Measurements from ENCODE around the gene METTL22. TPM values are rescaled to one million over a fixed set of nuclear protein-coding genes. Genes with fewer than 3 reads are reported as not detected.

METTL22 gene
- total and polyA plus RNA-seq, 4 donors = 17.9 to 39.4 (median 32.4) TPM

GRCh38 chr16:8655184-8655717, 33.8 kb downstream of the METTL22 start:
- no peaks in the 10 kb centered on the region for H3K9me3 ChIP-seq (ENCODE audit: control insufficient read depth in 4 of 4, insufficient read depth in 3 of 4, low read length in 3 of 4)
- no peak overlapping the region for H3K9ac ChIP-seq (ENCODE audit: insufficient read depth in 1 of 2, low read length in 2 of 2)
- no peak for TF ChIP-seq CTCF (IDR thresholded peaks at IDR 0.05; ENCODE audit: control extremely low read depth, extremely low read depth)
- H3K27me3 ChIP-seq (ENCODE audit: control insufficient read depth in 3 of 3, insufficient read depth in 3 of 3, low read length in 2 of 3) = no peaks in the 10 kb centered on the region
- no peaks in the 10 kb centered on the region for H3K36me3 ChIP-seq (ENCODE audit: control insufficient read depth in 4 of 4, insufficient read depth in 4 of 4, low read length in 4 of 4)
- no peaks in the 10 kb centered on the region for H3K4me1 ChIP-seq (ENCODE audit: control insufficient read depth in 5 of 5, insufficient read depth in 5 of 5, low read length in 5 of 5)
- ATAC-seq (ENCODE audit: insufficient read depth, low FRiP score) = no peak
- H3K4me3 ChIP-seq = no peak overlapping the region
- DNase-seq = no peak
- WGBS, 2 donors = 88 to 94% methylated on average over 1 of the region's 1 CpG
- H3K27ac ChIP-seq (ENCODE audit: low read depth in 1 of 2, low read length in 1 of 2) = no peak overlapping the region

GRCh38 chr16:8656376-8656775, 34.9 kb downstream of the METTL22 start:
- TF ChIP-seq CTCF (IDR thresholded peaks at IDR 0.05; ENCODE audit: control extremely low read depth, extremely low read depth) = no peak
- no peak for ATAC-seq (ENCODE audit: insufficient read depth, low FRiP score)
- no peaks in the 10 kb centered on the region for H3K36me3 ChIP-seq (ENCODE audit: control insufficient read depth in 4 of 4, insufficient read depth in 4 of 4, low read length in 4 of 4)
- no peak for DNase-seq
- no peaks in the 10 kb centered on the region for H3K4me1 ChIP-seq (ENCODE audit: control insufficient read depth in 5 of 5, insufficient read depth in 5 of 5, low read length in 5 of 5)
- no peak overlapping the region for H3K4me3 ChIP-seq
- H3K27ac ChIP-seq (ENCODE audit: low read depth in 1 of 2, low read length in 1 of 2) = no peak overlapping the region
- WGBS, 2 donors = 52 to 54% methylated on average over 3 of the region's 3 CpGs
- H3K9me3 ChIP-seq (ENCODE audit: control insufficient read depth in 4 of 4, insufficient read depth in 3 of 4, low read length in 3 of 4) = no peaks in the 10 kb centered on the region
- no peaks in the 10 kb centered on the region for H3K27me3 ChIP-seq (ENCODE audit: control insufficient read depth in 3 of 3, insufficient read depth in 3 of 3, low read length in 2 of 3)
- no peak overlapping the region for H3K9ac ChIP-seq (ENCODE audit: insufficient read depth in 1 of 2, low read length in 2 of 2)

- DNase-seq (peak; percentile 46 to 79 (median 59)), ATAC-seq (ENCODE audit: insufficient read depth, low FRiP score) (peak; percentile 69)
- Histone ChIP-seq H3K36me3 (ENCODE audit: control insufficient read depth in 4 of 4, insufficient read depth in 4 of 4, low read length in 4 of 4) (peaks cover 0 to 4% (median 3%) of the 10 kb centered on the region in 4 donors), H3K27me3 (ENCODE audit: control insufficient read depth in 3 of 3, insufficient read depth in 3 of 3, low read length in 2 of 3) (no peaks in the 10 kb centered on the region), H3K4me1 (ENCODE audit: control insufficient read depth in 5 of 5, insufficient read depth in 5 of 5, low read length in 5 of 5) (no peaks in the 10 kb centered on the region), H3K9ac (ENCODE audit: insufficient read depth in 1 of 2, low read length in 2 of 2) (no peak overlapping the region), H3K4me3 (no peak overlapping the region), H3K9me3 (ENCODE audit: control insufficient read depth in 4 of 4, insufficient read depth in 3 of 4, low read length in 3 of 4) (no peaks in the 10 kb centered on the region), H3K27ac (ENCODE audit: low read depth in 1 of 2, low read length in 1 of 2) (no peak overlapping the region)
- 33 to 34% methylated on average over 13 of the region's 13 CpGs for WGBS, 2 donors
- TF ChIP-seq CTCF (IDR thresholded peaks at IDR 0.05; ENCODE audit: control extremely low read depth, extremely low read depth) = peak; percentile 80
Observed at GRCh38 chr16:8660841-8661301, 39.4 kb downstream of the METTL22 start.

GRCh38 chr16:8661703-8662102, 40.2 kb downstream of the METTL22 start:
- peaks cover 0 to 6% (median 4%) of the 10 kb centered on the region in 4 donors for H3K36me3 ChIP-seq (ENCODE audit: control insufficient read depth in 4 of 4, insufficient read depth in 4 of 4, low read length in 4 of 4)
- H3K27ac ChIP-seq (ENCODE audit: low read depth in 1 of 2, low read length in 1 of 2) = no peak overlapping the region
- ATAC-seq (ENCODE audit: insufficient read depth, low FRiP score) = no peak
- no peaks in the 10 kb centered on the region for H3K4me1 ChIP-seq (ENCODE audit: control insufficient read depth in 5 of 5, insufficient read depth in 5 of 5, low read length in 5 of 5)
- H3K9me3 ChIP-seq (ENCODE audit: control insufficient read depth in 4 of 4, insufficient read depth in 3 of 4, low read length in 3 of 4) = no peaks in the 10 kb centered on the region
- DNase-seq = no peak
- no peak overlapping the region for H3K4me3 ChIP-seq
- no peaks in the 10 kb centered on the region for H3K27me3 ChIP-seq (ENCODE audit: control insufficient read depth in 3 of 3, insufficient read depth in 3 of 3, low read length in 2 of 3)
- TF ChIP-seq CTCF (IDR thresholded peaks at IDR 0.05; ENCODE audit: control extremely low read depth, extremely low read depth) = no peak
- 76 to 89% methylated on average over 5 of the region's 5 CpGs for WGBS, 2 donors
- H3K9ac ChIP-seq (ENCODE audit: insufficient read depth in 1 of 2, low read length in 2 of 2) = no peak overlapping the region
